Measurements from ENCODE around the gene WDR53. TPM values are rescaled to one million over a fixed set of nuclear protein-coding genes. Genes with fewer than 3 reads are reported as not detected.

Gene WDR53
- total and polyA plus RNA-seq, 2 donors (not counting 3 experiments of a cell fraction or from before 2014, with no cell fraction given): 5.2 to 13.0 TPM

- Histone ChIP-seq H3K36me3 (ENCODE audit: control insufficient read depth in 2 of 2, extremely low read depth in 1 of 2, insufficient read depth in 2 of 2, low read length in 2 of 2) (peaks cover 0 to 3% of the 10 kb centered on the region in 2 experiments), H3K27me3 (ENCODE audit: control insufficient read depth in 2 of 2, insufficient read depth in 2 of 2, low read length in 2 of 2) (no peaks in the 10 kb centered on the region), H3K9me3 (replicated peaks; ENCODE audit: control insufficient read depth, insufficient read depth, low read length) (no peaks in the 10 kb centered on the region), H3K9me1 (replicated peaks; ENCODE audit: control insufficient read depth, extremely low read depth, insufficient read depth, low read length) (no peaks in the 10 kb centered on the region), H3K4me2 (ENCODE audit: insufficient read depth, low read length) (peak overlapping the region; percentile 70), H3K4me3 (replicated peaks in 1 of 3; ENCODE audit: insufficient read depth in 1 of 3, low read depth in 1 of 3, low read length in 3 of 3) (peak overlapping the region; percentile 24 to 95 (median 57)), H3K27ac (ENCODE audit: insufficient read depth, low read depth, low read length) (no peak overlapping the region), H3K4me1 (ENCODE audit: control insufficient read depth, extremely low read depth, insufficient read depth, low read length) (peaks cover 19% of the 10 kb centered on the region), H2AFZ (ENCODE audit: low read depth, low read length) (peak overlapping the region; percentile 38), H3K79me2 (ENCODE audit: control insufficient read depth, insufficient read depth, low read length) (peaks cover 52% of the 10 kb centered on the region), H3K9ac (replicated peaks; ENCODE audit: extremely low read depth, insufficient read depth, low read length) (peak overlapping the region; percentile 66), H4K20me1 (replicated peaks; ENCODE audit: control insufficient read depth, extremely low read depth, insufficient read depth, low read length) (no peaks in the 10 kb centered on the region)
- TF ChIP-seq MYC (IDR thresholded peaks at IDR 0.05; ENCODE audit: low read depth, low read length) (no peak), EZH2 (IDR thresholded peaks at IDR 0.05; ENCODE audit: borderline replicate concordance, low read depth, low read length, severe bottlenecking) (no peak), MAX (IDR thresholded peaks at IDR 0.05; ENCODE audit: insufficient read depth, insufficient read length) (no peak), POLR2A (IDR thresholded peaks at IDR 0.05; ENCODE audit: low read depth, low read length) (no peak)
- dilution Hi-C loops (cut with MboI; ENCODE audit: extremely low pct_ligation_motif_present, low sequenced_read_pairs) (no loop called here), intact Hi-C loops (cut with micrococcal nuclease) (loop anchor here (2.0 kb wide), 2 partner anchors 40 to 374 kb away; partner anchors contain the start of gene NCBP2)
- ChIA-PET CTCF (interaction anchor here (0.9 to 2.1 kb wide), 10 partner anchors 14 to 119 kb away, joined by 3 to 14 read pairs (median 4); no protein-coding TSS in a partner anchor), POLR2A (interaction anchor here (0.8 kb wide), 1 partner anchor 14 kb away, joined by 3 read pairs; no protein-coding TSS in a partner anchor)
- no peak for FAIRE-seq
- no TSS peak for BruUV-seq (replicated peaks)
- DNase-seq (ENCODE audit: low read depth, low spot score): peak; percentile 36
These were observed 706 bp upstream of the WDR53 start for GRCh38 chr3:196569003-196569516.

- H3K27me3 ChIP-seq (ENCODE audit: control insufficient read depth in 2 of 2, insufficient read depth in 2 of 2, low read length in 2 of 2): no peaks in the 10 kb centered on the region
- POLR2A ChIA-PET: no interaction called here
- no peak overlapping the region for H3K9ac ChIP-seq (replicated peaks; ENCODE audit: extremely low read depth, insufficient read depth, low read length)
- CTCF ChIA-PET: interaction anchor here (0.8 to 2.1 kb wide), 4 partner anchors 8 to 35 kb away, joined by 3 to 6 read pairs (median 4); no protein-coding TSS in a partner anchor
- no peaks in the 10 kb centered on the region for H3K9me3 ChIP-seq (replicated peaks; ENCODE audit: control insufficient read depth, insufficient read depth, low read length)
- no peak overlapping the region for H3K4me3 ChIP-seq (replicated peaks in 1 of 3; ENCODE audit: insufficient read depth in 1 of 3, low read depth in 1 of 3, low read length in 3 of 3)
- no peaks in the 10 kb centered on the region for H4K20me1 ChIP-seq (replicated peaks; ENCODE audit: control insufficient read depth, extremely low read depth, insufficient read depth, low read length)
- H3K4me2 ChIP-seq (ENCODE audit: insufficient read depth, low read length): peak overlapping the region; percentile 63
- dilution Hi-C loops (cut with MboI; ENCODE audit: extremely low pct_ligation_motif_present, low sequenced_read_pairs): no loop called here
- peaks cover 3 to 5% of the 10 kb centered on the region in 2 experiments for H3K36me3 ChIP-seq (ENCODE audit: control insufficient read depth in 2 of 2, extremely low read depth in 1 of 2, insufficient read depth in 2 of 2, low read length in 2 of 2)
- H3K27ac ChIP-seq (ENCODE audit: insufficient read depth, low read depth, low read length): peak overlapping the region; percentile 48
- TF ChIP-seq EZH2 (IDR thresholded peaks at IDR 0.05; ENCODE audit: borderline replicate concordance, low read depth, low read length, severe bottlenecking) (no peak), POLR2AphosphoS5 (IDR thresholded peaks at IDR 0.05; ENCODE audit: insufficient read depth, low read depth, low read length) (no peak), POLR2A (IDR thresholded peaks at IDR 0.05; ENCODE audit: low read depth, low read length) (no peak), MAX (IDR thresholded peaks at IDR 0.05; ENCODE audit: insufficient read depth, insufficient read length) (no peak), MYC (IDR thresholded peaks at IDR 0.05; ENCODE audit: low read depth, low read length) (no peak), JUN (IDR thresholded peaks at IDR 0.05; ENCODE audit: borderline replicate concordance, insufficient read depth, insufficient read length, low read depth) (peak; percentile 44), FOS (IDR thresholded peaks at IDR 0.05; ENCODE audit: borderline replicate concordance, insufficient read depth, low read length) (peak; percentile 51), CTCF (IDR thresholded peaks at IDR 0.05; ENCODE audit: extremely low read depth in 1 of 2, insufficient read depth in 1 of 2, low read depth in 1 of 2, low read length in 2 of 2) (no peak)
- DNase-seq (ENCODE audit: low read depth, low spot score) (peak; percentile 66), FAIRE-seq (peak; percentile 68)
- no peak overlapping the region for H2AFZ ChIP-seq (ENCODE audit: low read depth, low read length)
- peaks cover 25% of the 10 kb centered on the region for H3K4me1 ChIP-seq (ENCODE audit: control insufficient read depth, extremely low read depth, insufficient read depth, low read length)
- no TSS peak for BruUV-seq (replicated peaks)
- H3K9me1 ChIP-seq (replicated peaks; ENCODE audit: control insufficient read depth, extremely low read depth, insufficient read depth, low read length): no peaks in the 10 kb centered on the region
- peaks cover 17% of the 10 kb centered on the region for H3K79me2 ChIP-seq (ENCODE audit: control insufficient read depth, insufficient read depth, low read length)
- intact Hi-C loops (cut with micrococcal nuclease): no loop called here
These were observed 4.6 kb downstream of the WDR53 start for GRCh38 chr3:196563721-196564225.

Measured in endothelial cell of umbilical vein (primary cell).